H9 (cell line): ENCODE results near the gene MOB1B. TPM values are rescaled to one million over a fixed set of nuclear protein-coding genes. Genes with fewer than 3 reads are reported as not detected.

Experiments used
- DNase-seq: peaks from one replicate; pipeline ENCODE4 v3.0.0-alpha.2; 2017
- H2AFZ ChIP-seq: one replicate; pipeline ENCODE4 v1.6.1; 2013; ENCODE audit warnings: mild to moderate bottlenecking, low read length, control low read depth, moderate library complexity
- H2AK5ac ChIP-seq: 2 replicates; pipeline ENCODE4 v1.6.1; 2013; ENCODE audit warnings: low read length, control low read depth, mixed read lengths; ENCODE audit not compliant: insufficient read length
- H2BK120ac ChIP-seq: one replicate; pipeline ENCODE4 v1.6.1; 2013; ENCODE audit warnings: low read depth, mild to moderate bottlenecking, low read length, control low read depth, inconsistent platforms; ENCODE audit not compliant: poor library complexity, severe bottlenecking
- H2BK12ac ChIP-seq: 2 replicates; pipeline ENCODE4 v1.6.1; 2013; ENCODE audit warnings: low read length, control low read depth, mixed read lengths, low read depth; ENCODE audit not compliant: insufficient read length
- H2BK15ac ChIP-seq: 2 replicates; pipeline ENCODE4 v1.6.1; 2013; ENCODE audit warnings: low read depth, low read length, control low read depth
- H2BK20ac ChIP-seq: one replicate; pipeline ENCODE4 v1.6.1; 2013; ENCODE audit warnings: low read depth, mild to moderate bottlenecking, low read length, control low read depth, inconsistent platforms; ENCODE audit not compliant: poor library complexity, severe bottlenecking
- H2BK5ac ChIP-seq: 2 replicates; pipeline ENCODE4 v1.6.1; 2013; ENCODE audit warnings: low read length, control low read depth, mixed read lengths; ENCODE audit not compliant: insufficient read length
- H3K14ac ChIP-seq: 2 replicates; pipeline ENCODE4 v1.6.1; 2013; ENCODE audit warnings: low read length, control low read depth; ENCODE audit not compliant: insufficient read depth
- H3K18ac ChIP-seq: 2 replicates; pipeline ENCODE4 v1.6.1; 2013; ENCODE audit warnings: low read depth, mild to moderate bottlenecking, mixed read lengths, low read length, control low read depth; ENCODE audit not compliant: insufficient read length
- H3K23ac ChIP-seq: 2 replicates; pipeline ENCODE4 v1.6.1; 2013; ENCODE audit warnings: low read length, control low read depth, mixed read lengths, low read depth; ENCODE audit not compliant: insufficient read length
- H3K23me2 ChIP-seq: 2 replicates; pipeline ENCODE4 v1.6.1; 2013; ENCODE audit warnings: low read depth, mild to moderate bottlenecking, mixed read lengths, low read length, control low read depth; ENCODE audit not compliant: insufficient read length, poor library complexity, severe bottlenecking
- H3K27ac ChIP-seq: 2 replicates; pipeline ENCODE4 v1.5.1; 2013; ENCODE audit warnings: low read length, control low read depth, mixed read lengths, low read depth; ENCODE audit not compliant: insufficient read length
- H3K27me3 ChIP-seq: 2 replicates; pipeline ENCODE4 v1.6.1; 2013; ENCODE audit warnings: low read length, control low read depth, inconsistent platforms; ENCODE audit not compliant: insufficient read depth
- H3K4ac ChIP-seq: 2 replicates; pipeline ENCODE4 v1.6.1; 2013; ENCODE audit warnings: low read depth, mild to moderate bottlenecking, control low read depth, inconsistent platforms, low read length, moderate library complexity
- H3K4me1 ChIP-seq: 2 replicates; pipeline ENCODE4 v1.6.1; 2013; ENCODE audit warnings: low read length, control low read depth, inconsistent platforms; ENCODE audit not compliant: insufficient read depth
- H3K4me2 ChIP-seq: 2 replicates; pipeline ENCODE4 v1.6.1; 2013; ENCODE audit warnings: low read length, control low read depth, mixed read lengths; ENCODE audit not compliant: insufficient read length, insufficient read depth
- H3K56ac ChIP-seq: 2 replicates; pipeline ENCODE4 v1.6.1; 2013; ENCODE audit warnings: low read depth, mild to moderate bottlenecking, mixed read lengths, low read length, control low read depth; ENCODE audit not compliant: insufficient read length
- H3K79me1 ChIP-seq: 2 replicates; pipeline ENCODE4 v1.6.1; 2013; ENCODE audit warnings: low read depth, mild to moderate bottlenecking, moderate library complexity, low read length, control low read depth, inconsistent platforms; ENCODE audit not compliant: insufficient read depth, poor library complexity, severe bottlenecking
- H3K79me2 ChIP-seq: 2 replicates; pipeline ENCODE4 v1.6.1; 2013; ENCODE audit warnings: low read length, control low read depth, inconsistent platforms; ENCODE audit not compliant: insufficient read depth
- H3K9ac ChIP-seq: 2 replicates; pipeline ENCODE4 v1.6.1; 2013; ENCODE audit warnings: low read length, control low read depth, mixed read lengths; ENCODE audit not compliant: insufficient read length; ENCODE audit errors: extremely low read depth
- H3K9me3 ChIP-seq: one replicate; pipeline ENCODE4 v1.6.1; 2013; ENCODE audit warnings: low read depth, low read length, inconsistent platforms; ENCODE audit not compliant: control insufficient read depth
- H3T11ph ChIP-seq: one replicate; pipeline ENCODE4 v1.6.1; 2013; ENCODE audit warnings: mild to moderate bottlenecking, low read length, control low read depth, inconsistent platforms
- H4K20me1 ChIP-seq: one replicate; pipeline ENCODE4 v1.6.1; 2013; ENCODE audit not compliant: control insufficient read depth, insufficient read length, insufficient read depth
- H4K5ac ChIP-seq: 2 replicates; pipeline ENCODE4 v1.6.1; 2013; ENCODE audit warnings: low read depth, mild to moderate bottlenecking, mixed read lengths, low read length, control low read depth; ENCODE audit not compliant: insufficient read length
- H4K8ac ChIP-seq: replicated peaks from 2 replicates; pipeline ENCODE4 v1.6.1; 2013; ENCODE audit warnings: low read length, control low read depth, mixed read lengths, low read depth; ENCODE audit not compliant: insufficient read length
- H4K91ac ChIP-seq: 2 replicates; pipeline ENCODE4 v1.6.1; 2013; ENCODE audit warnings: low read depth, mild to moderate bottlenecking, moderate library complexity, mixed read lengths, low read length, control low read depth; ENCODE audit not compliant: insufficient read length
- H3K27ac Mint-ChIP-seq, 3 experiments: 2 replicates in 2 of 3; 3 replicates in 1 of 3; pipeline ENCODE4 v1.8.0; 2020 to 2021; ENCODE audit warnings: mixed read lengths in 3 of 3, mild to moderate bottlenecking in 1 of 3, moderate library complexity in 1 of 3
- H3K27me3 Mint-ChIP-seq: 2 replicates; pipeline ENCODE4 v1.8.0; 2021; ENCODE audit warnings: low read depth, mild to moderate bottlenecking, moderate library complexity, mixed read lengths
- H3K36me3 Mint-ChIP-seq, 3 experiments: 2 replicates in 2 of 3; 3 replicates in 1 of 3; pipeline ENCODE4 v1.8.0; 2020 to 2021; ENCODE audit warnings: low read depth in 3 of 3, mixed read lengths in 3 of 3; ENCODE audit not compliant: insufficient read depth in 1 of 3
- H3K4me1 Mint-ChIP-seq, 2 experiments: 2 replicates each; pipeline ENCODE4 v1.8.0; 2020; ENCODE audit warnings: mixed read lengths in 2 of 2
- H3K4me3 Mint-ChIP-seq, 2 experiments: 2 replicates in 1 of 2; 3 replicates in 1 of 2; pipeline ENCODE4 v1.8.0; 2020 to 2021; ENCODE audit warnings: mild to moderate bottlenecking in 2 of 2, mixed read lengths in 2 of 2, moderate library complexity in 1 of 2
- H3K9me3 Mint-ChIP-seq, 2 experiments: 2 replicates in 1 of 2; 3 replicates in 1 of 2; pipeline ENCODE4 v1.8.0; 2020; ENCODE audit warnings: mild to moderate bottlenecking in 2 of 2, mixed read lengths in 2 of 2, moderate library complexity in 1 of 2
- CTCF ChIP-seq: fragments of 200-600 bp; sonication (generic); conservative IDR thresholded peaks from 3 replicates; pipeline ENCODE4 v1.8.0; 2021; ENCODE audit warnings: antibody characterized with exemption, mild to moderate bottlenecking
- WGBS: extraction: QIAGEN DNeasy Blood & Tissue Kit; methylation state at CpG from one replicate; pipeline ENCODE4 v1.1.7; 2013; ENCODE audit warnings: missing lambda C conversion rate, low lambda C conversion rate, mixed read lengths; ENCODE audit not compliant: insufficient read length; ENCODE audit errors: extremely low coverage; 5-methylcytosine and 5-hydroxymethylcytosine counted together
- total RNA-seq: library from RNA; stranded (reverse); gene quantifications from 2 replicates; pipeline ENCODE4 v1.2.1, GENCODE V29; 2021

The MOB1B gene
- total RNA-seq, 1 experiment from 2014 or later = 30.3 TPM

GRCh38 chr4:71008196-71008595 is 106.0 kb downstream of the MOB1B start:
- no peak overlapping the region for H2BK20ac ChIP-seq
- peaks cover 21 to 22% (median 21%) of the 10 kb centered on the region in 3 experiments for H3K36me3 Mint-ChIP-seq
- no CpG with 5 or more reads among the region's 2 CpGs for WGBS

More at GRCh38 chr4:71008196-71008595, 106.0 kb downstream of the MOB1B start:
- Histone ChIP-seq H3K4ac (no peak overlapping the region), H3K79me1 (peaks cover 5% of the 10 kb centered on the region), H2BK120ac (no peak overlapping the region), H2BK5ac (no peak overlapping the region), H3K27me3 (no peaks in the 10 kb centered on the region), H3K23me2 (no peaks in the 10 kb centered on the region), H2AK5ac (no peak overlapping the region), H4K8ac (no peak overlapping the region), H3K23ac (no peak overlapping the region), H2BK15ac (no peak overlapping the region), H3K79me2 (peaks cover 2% of the 10 kb centered on the region; the same call in 1 of the 2 replicates), H4K5ac (no peak overlapping the region), H3K27ac (no peak overlapping the region), H4K91ac (no peak overlapping the region), H3K4me1 (peaks cover 2% of the 10 kb centered on the region; the same call in 1 of the 2 replicates), H3T11ph (no peak overlapping the region), H3K9me3 (no peaks in the 10 kb centered on the region), H3K56ac (no peak overlapping the region), H3K9ac (no peak overlapping the region), H2AFZ (no peak overlapping the region), H4K20me1 (no peaks in the 10 kb centered on the region), H3K14ac (no peak overlapping the region), H3K18ac (no peak overlapping the region), H3K4me2 (no peak overlapping the region), H2BK12ac (no peak overlapping the region)
- Mint-ChIP-seq H3K4me1 (peaks cover 28 to 29% of the 10 kb centered on the region in 2 experiments), H3K4me3 (no peak overlapping the region), H3K27me3 (no peaks in the 10 kb centered on the region), H3K27ac (peak overlapping the region in 1 of 3 experiments; percentile 55; a peak in 3 of 7 replicates), H3K9me3 (peaks cover 10 to 12% of the 10 kb centered on the region in 2 experiments)
- TF ChIP-seq CTCF = no peak
- DNase-seq = no peak
